Osteocyte (in vitro differentiated cells): Measurements from ENCODE around the gene ZFY. TPM values are rescaled to one million over a fixed set of nuclear protein-coding genes. Genes with fewer than 3 reads are reported as not detected.
"Not testable (repeated sequence)": the region's sequence is repeated elsewhere in the genome, so short reads cannot be mapped to it uniquely, and the experiment has no call there.

Experiments
- DNase-seq: peaks from one replicate; pipeline ENCODE4 v3.0.0; 2021; ENCODE audit warnings: mixed read lengths; ENCODE audit not compliant: unreplicated experiment; ENCODE audit errors: extremely low spot score
- H3K27ac Mint-ChIP-seq: one replicate; pipeline ENCODE4 v1.8.0; 2021; ENCODE audit warnings: mild to moderate bottlenecking, mixed read lengths; ENCODE audit not compliant: unreplicated experiment
- H3K27me3 Mint-ChIP-seq: one replicate; pipeline ENCODE4 v1.8.0; 2021; ENCODE audit warnings: mixed read lengths; ENCODE audit not compliant: unreplicated experiment
- H3K36me3 Mint-ChIP-seq: one replicate; pipeline ENCODE4 v1.8.0; 2021; ENCODE audit warnings: mixed read lengths; ENCODE audit not compliant: unreplicated experiment
- H3K4me1 Mint-ChIP-seq: one replicate; pipeline ENCODE4 v1.8.0; 2021; ENCODE audit warnings: mixed read lengths; ENCODE audit not compliant: unreplicated experiment
- H3K4me3 Mint-ChIP-seq: one replicate; pipeline ENCODE4 v1.8.0; 2021; ENCODE audit warnings: mild to moderate bottlenecking, moderate library complexity, mixed read lengths; ENCODE audit not compliant: unreplicated experiment
- H3K9me3 Mint-ChIP-seq: one replicate; pipeline ENCODE4 v1.8.0; 2021; ENCODE audit warnings: mixed read lengths; ENCODE audit not compliant: unreplicated experiment
- CTCF ChIP-seq: fragments of 200-600 bp; sonication (generic); IDR thresholded peaks from 2 replicates; pipeline ENCODE4 v1.5.0; 2021; ENCODE audit warnings: antibody characterized with exemption, mild to moderate bottlenecking, moderate library complexity
- total RNA-seq: library from RNA; stranded (reverse); gene quantifications from 2 replicates; pipeline ENCODE4 v1.2.1, GENCODE V29; 2021

ZFY gene
- total RNA-seq, 1 donor from 2014 or later = not detected

GRCh38 chrY:2969561-2969960, 34.4 kb downstream of the ZFY start:
- no peaks in the 10 kb centered on the region for H3K36me3 Mint-ChIP-seq
- DNase-seq = no peak
- H3K9me3 Mint-ChIP-seq = no peaks in the 10 kb centered on the region
- H3K4me3 Mint-ChIP-seq = no peak overlapping the region
- TF ChIP-seq CTCF = no peak
- H3K27ac Mint-ChIP-seq = no peak overlapping the region
- no peaks in the 10 kb centered on the region for H3K27me3 Mint-ChIP-seq
- no peaks in the 10 kb centered on the region for H3K4me1 Mint-ChIP-seq

- Mint-ChIP-seq H3K4me1 (no peaks in the 10 kb centered on the region), H3K9me3 (no peaks in the 10 kb centered on the region), H3K36me3 (no peaks in the 10 kb centered on the region), H3K27ac (no peak overlapping the region), H3K4me3 (no peak overlapping the region), H3K27me3 (no peaks in the 10 kb centered on the region)
- no peak for DNase-seq
- no peak for TF ChIP-seq CTCF
Observed at GRCh38 chrY:2972708-2973107, 37.5 kb downstream of the ZFY start.

DNA sequence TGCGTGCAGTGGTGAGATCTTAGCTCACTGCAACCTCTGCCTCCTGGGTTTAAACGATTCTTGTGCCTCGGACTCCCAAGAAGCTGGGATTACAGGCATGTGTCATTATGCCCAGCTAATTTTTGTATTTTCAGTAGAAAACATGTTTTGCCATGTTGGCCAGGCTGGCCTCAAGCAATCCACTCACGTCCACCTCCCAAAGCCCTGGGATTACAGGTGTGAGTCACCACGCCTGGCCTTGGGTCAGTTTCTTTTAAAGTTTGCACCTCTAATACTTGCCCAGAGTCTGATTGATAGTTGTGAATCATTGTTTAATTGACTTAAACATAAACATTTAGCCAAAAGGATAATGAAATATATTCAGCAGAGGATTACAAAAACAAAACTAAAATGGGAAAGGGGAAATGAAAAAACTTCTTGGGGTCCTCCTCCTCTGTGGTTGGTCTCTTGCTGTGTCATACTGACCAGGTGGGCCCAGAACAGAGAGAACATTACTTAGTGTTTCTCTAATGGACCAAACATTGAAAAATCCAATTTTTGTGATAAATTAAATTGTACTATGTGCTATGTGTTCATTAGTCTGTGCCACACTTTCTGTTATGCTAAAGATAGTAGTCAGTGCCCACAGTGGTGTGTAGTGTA, 38.0 kb downstream of the ZFY start:
- DNase-seq = no peak
- no peak for TF ChIP-seq CTCF
- no peaks in the 10 kb centered on the region for H3K27me3 Mint-ChIP-seq
- H3K27ac Mint-ChIP-seq = no peak overlapping the region
- no peak overlapping the region for H3K4me3 Mint-ChIP-seq
- H3K9me3 Mint-ChIP-seq = no peaks in the 10 kb centered on the region
- H3K4me1 Mint-ChIP-seq = no peaks in the 10 kb centered on the region
- H3K36me3 Mint-ChIP-seq = no peaks in the 10 kb centered on the region

GRCh38 chrY:2979283-2979682, 44.1 kb downstream of the ZFY start:
- no peak overlapping the region for H3K4me3 Mint-ChIP-seq
- no peak overlapping the region for H3K27ac Mint-ChIP-seq
- no peak for TF ChIP-seq CTCF
- DNase-seq = no peak
- H3K27me3 Mint-ChIP-seq = no peaks in the 10 kb centered on the region
- no peaks in the 10 kb centered on the region for H3K4me1 Mint-ChIP-seq
- no peaks in the 10 kb centered on the region for H3K9me3 Mint-ChIP-seq
- H3K36me3 Mint-ChIP-seq = no peaks in the 10 kb centered on the region

DNA sequence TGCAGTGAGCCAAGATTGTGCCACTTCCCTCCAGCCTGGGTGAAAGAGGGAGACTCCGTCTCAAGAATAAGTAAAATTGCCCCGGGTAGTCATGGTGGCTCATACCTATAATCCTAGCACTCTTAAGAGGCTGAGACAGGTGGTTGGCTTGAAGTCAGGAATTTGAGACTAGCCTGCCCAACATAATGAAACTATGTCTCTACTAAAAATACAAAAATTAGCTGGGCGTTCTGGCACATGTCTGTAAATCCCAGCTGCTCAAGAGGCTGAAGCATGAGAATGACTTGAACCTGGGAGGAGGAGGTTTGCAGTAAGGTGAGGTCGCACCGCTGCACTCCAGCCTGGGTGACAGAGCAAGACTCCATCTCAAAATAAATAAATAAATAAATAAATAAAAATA, 49.3 kb downstream of the ZFY start:
- TF ChIP-seq CTCF = no peak
- H3K4me1 Mint-ChIP-seq = no peaks in the 10 kb centered on the region
- no peak overlapping the region for H3K27ac Mint-ChIP-seq
- no peaks in the 10 kb centered on the region for H3K27me3 Mint-ChIP-seq
- no peaks in the 10 kb centered on the region for H3K9me3 Mint-ChIP-seq
- no peak overlapping the region for H3K4me3 Mint-ChIP-seq
- DNase-seq = no peak
- no peaks in the 10 kb centered on the region for H3K36me3 Mint-ChIP-seq

- H3K4me3 Mint-ChIP-seq, H3K27ac Mint-ChIP-seq, H3K27me3 Mint-ChIP-seq, H3K4me1 Mint-ChIP-seq, DNase-seq, H3K36me3 Mint-ChIP-seq, H3K9me3 Mint-ChIP-seq: not testable (repeated sequence)
Observed at GRCh38 chrY:2987178-2987577, 52.0 kb downstream of the ZFY start.

DNA sequence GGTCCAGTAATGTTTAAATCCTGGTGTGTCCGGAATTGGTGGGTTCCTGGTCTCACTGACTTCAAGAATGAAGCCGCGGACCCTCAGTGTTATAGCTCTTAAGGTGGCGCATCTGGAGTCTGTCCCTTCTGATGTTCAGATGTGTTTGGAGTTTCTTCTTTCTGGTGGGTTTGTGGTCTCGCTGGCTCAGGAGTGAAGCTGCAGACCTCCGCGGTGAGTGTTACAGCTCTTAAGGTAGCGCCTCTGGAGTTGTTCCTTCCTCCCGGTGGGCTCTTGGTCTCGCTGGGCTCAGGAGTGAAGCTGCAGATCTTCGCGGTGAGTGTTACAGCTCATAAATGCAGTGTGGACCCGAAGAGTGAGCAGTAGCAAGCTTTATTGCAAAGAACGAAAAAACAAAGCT, 62.2 kb downstream of the ZFY start:
- H3K36me3 Mint-ChIP-seq, DNase-seq, H3K27me3 Mint-ChIP-seq, H3K27ac Mint-ChIP-seq, H3K4me1 Mint-ChIP-seq, H3K4me3 Mint-ChIP-seq, H3K9me3 Mint-ChIP-seq: not testable (repeated sequence)
